Measurements from ENCODE around the gene VPS25.
A peak's percentile ranks its signal among the peaks of the same experiment; 100 is the strongest.

VPS25 gene

DNA sequence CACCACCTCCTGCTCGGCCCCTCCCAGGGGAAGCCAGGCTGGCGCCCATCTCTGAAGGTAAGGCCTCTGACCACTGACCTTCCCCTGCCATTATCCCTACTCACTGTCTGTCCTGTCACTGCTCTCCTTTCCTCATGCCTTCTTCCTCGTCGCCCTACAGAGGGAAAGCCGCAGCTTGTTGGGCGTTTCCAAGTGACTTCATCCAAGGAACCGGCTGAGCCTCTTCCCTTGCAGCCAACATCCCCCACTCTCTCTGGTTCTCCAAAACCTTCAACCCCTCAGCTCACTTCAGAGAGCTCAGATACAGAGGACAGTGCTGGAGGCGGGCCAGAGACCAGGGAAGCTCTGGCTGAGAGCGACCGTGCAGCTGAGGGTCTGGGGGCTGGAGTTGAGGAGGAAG, 22.2 kb downstream of the VPS25 start:
- DNase-seq (ENCODE audit: low read depth in 2 of 2), result no peak

DNA sequence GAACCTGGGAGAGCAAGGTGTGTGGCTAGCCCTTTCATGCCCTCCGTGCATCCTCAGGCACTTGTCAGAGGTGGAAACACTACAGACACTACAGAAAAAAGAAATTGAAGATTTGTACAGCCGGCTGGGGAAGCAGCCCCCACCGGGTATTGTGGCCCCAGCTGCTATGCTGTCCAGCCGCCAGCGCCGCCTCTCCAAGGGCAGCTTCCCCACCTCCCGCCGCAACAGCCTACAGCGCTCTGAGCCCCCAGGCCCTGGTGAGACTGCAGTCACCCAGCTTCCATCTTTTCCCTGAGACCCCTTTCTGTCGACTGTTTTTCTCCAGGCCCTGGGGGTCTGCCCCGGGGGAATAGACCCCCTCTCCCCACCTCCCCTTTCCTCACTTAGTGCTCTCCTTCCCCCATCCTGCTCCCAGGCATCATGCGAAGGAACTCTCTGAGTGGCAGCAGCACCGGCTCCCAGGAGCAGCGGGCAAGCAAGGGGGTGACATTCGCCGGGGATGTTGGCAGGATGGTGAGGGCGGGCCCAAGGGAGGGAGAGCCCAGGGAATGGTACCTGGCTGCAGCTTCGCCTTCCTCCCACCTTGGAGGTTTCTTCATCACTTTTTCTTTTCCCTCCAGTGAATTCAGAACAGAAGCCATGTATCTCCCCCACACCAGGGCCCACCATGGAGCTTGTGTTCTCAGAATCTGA, 23.0 kb downstream of the VPS25 start:
- DNase-seq (ENCODE audit: low read depth in 2 of 2), result no peak

DNA sequence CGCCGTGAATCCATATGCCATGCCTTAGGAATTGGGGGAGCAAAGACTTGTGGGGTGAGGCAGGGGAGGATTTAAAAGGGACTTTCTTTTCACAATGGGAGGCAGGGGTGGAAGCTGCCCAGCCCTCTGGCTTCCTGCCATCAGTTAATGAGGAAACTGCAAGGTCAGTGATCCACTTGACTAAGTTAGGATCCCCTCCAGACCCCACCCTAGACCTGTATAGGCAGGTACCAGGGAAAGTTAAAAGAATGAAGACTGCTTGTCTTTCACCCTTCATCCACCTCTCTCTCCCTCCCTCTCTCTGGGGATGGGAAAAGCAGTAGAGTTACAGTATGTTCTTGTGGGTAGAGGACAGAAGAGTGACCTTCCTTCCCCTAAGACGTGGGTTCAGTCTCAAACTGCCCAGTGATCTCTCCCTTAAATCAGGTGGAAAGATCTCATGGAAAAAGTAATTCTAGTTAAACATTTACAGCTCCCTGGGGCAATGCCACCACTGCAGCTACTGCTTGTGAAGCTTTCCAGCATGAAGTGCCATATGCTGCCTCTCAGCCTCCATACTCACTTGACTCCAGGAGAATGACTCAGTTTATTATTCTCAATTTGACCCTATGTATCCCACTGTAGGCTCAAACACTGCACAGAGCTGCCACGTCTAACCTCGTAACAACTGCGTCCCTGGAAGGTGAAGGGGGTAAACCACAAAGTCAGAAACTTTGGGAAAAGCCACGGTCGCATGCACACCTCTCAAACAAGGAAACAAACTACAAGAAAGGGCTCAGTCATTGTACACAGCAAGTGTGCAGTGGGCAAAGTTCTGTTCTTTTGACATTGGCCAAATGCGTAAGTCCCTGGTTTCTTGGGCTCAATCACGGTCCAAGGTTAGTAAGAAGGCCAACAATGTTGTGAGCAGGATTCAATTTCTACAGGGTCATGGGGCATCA, 24.1 kb downstream of the VPS25 start:
- DNase-seq (ENCODE audit: low read depth in 2 of 2), result no peak

DNA sequence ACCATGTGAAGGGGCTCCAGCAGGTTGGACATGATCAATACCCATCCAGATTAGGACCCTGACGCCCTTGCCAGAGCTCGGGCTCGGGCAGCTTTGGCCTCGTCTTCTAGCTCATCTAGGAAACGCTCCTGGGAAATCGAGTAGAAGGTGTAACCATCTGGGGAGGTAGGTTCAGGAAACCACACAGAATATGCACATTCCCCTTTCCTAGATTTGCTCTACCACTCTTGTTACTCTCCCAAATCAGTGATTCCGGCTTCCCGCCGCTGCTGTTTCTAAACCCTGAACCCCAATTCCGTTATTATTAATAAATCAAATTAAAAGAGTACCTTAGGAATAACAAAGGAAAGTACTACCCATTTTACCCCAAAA, 24.7 kb downstream of the VPS25 start:
- no peak for DNase-seq (ENCODE audit: low read depth in 2 of 2)

DNA sequence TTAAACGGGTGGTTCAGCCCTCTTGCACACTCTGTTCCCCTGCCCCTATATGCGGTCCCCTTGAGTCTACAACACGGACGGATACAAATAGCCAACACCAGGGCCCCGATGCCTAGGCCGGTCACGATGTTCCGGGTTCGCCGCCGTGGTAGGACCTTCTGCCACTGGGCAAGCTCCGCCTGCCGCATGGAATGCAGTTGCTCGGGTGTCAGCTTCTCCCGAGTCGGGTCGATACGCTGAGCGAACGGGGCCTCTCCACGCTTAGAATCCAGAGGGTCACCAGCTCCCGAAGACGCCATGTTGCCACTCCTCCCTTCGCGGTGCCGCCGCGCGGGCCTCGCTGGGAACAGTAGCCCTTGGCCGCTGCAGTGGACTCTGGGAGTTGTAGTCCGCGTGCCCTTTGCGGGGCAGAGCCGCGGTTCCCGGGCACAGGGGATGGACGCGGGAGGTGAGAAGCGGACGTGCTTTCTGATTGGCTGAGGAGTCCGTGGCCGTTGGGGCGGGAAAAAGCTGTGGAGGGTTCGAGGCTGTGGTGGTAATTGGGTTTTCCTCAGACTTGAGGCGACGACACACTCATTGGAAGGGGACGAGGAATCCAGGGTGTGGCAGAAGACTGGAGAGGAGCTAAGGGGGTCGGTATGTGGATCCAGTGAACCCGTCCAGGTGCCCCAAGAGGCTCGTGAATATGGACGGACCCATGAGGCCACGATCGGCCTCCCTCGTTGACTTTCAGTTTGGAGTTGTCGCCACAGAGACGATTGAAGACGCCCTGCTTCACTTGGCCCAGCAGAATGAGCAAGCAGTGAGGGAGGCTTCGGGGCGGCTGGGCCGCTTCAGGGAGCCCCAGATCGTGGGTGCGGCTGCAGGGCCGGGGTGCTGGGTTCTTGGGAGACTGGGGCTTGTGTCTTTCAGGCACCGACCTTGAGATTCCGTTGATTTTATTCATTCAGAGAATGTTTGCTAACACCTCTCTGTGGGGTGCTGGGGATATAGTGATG, 25.4 kb downstream of the VPS25 start, which contains the start of the genes CNTD1 and COA3:
Gene CNTD1, plus strand, starts transcription at position 479 of the 998 bp plus-strand sequence. Its CDS starts 207 bp downstream, at position 686.
Gene COA3, minus strand, starts transcription at position 322 of the 998 bp plus-strand sequence. Its CDS starts 23 bp downstream, at position 299.
- peak; percentile 65 to 75 for DNase-seq (ENCODE audit: low read depth in 2 of 2)

DNA sequence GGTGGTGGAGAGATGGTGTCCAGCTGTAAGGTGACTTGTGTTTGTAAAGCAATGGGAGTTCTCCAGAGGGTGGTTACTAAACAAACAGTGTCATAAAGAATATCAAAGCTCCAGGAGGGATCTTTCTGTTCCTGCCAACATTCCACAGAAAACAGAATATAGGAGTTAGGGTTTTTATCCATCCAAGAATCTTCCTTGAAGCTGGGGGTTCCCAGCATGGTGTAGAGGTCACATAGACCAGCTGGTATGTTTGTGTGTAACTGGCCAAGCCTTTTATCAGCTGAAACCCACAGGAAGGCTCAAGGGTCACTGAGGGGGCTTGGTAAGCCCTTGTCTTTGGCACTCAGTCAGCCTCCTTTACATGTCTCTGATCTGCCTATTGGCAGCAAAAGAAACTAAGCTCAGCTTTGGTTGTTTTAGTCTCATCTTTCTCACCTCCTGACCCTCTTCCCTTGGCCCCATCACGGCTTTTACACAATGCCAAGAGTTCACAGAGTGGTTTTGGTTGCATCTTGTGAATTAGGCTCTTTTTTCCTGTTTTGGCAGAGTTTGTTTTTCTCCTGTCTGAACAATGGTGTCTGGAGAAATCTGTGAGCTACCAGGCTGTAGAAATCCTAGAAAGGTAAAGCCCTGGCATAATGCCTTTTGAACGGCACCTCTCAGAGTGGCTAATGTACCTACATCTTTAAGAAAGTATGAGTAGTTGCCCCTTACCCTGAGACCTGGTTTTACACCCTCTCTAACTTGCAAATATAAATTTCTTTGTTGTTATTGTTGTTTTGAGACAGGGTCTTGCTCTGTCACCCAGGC, 30.0 kb downstream of the VPS25 start:
- no peak for DNase-seq (ENCODE audit: low read depth in 2 of 2)

DNA sequence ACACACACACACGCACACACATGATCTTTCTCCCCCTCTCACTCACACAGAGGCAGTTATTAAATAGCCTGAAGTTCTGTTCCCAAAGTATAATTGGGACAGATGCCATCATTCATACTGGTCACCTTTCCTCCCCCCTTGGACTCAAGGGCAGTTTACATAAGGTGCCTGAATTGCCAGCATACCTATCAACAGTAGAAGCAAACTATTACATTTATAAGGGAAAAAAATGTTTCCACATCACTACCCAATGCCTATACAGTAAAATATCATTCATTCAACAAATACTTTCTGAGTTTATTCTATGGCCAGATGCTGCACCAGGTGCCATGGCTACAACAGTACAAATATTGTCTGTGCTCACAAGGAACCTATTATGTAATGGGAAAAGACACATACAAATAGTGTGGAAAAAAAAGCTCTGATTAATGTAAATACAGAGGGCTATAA, 31.7 kb downstream of the VPS25 start:
- no peak for DNase-seq (ENCODE audit: low read depth in 2 of 2)

DNA sequence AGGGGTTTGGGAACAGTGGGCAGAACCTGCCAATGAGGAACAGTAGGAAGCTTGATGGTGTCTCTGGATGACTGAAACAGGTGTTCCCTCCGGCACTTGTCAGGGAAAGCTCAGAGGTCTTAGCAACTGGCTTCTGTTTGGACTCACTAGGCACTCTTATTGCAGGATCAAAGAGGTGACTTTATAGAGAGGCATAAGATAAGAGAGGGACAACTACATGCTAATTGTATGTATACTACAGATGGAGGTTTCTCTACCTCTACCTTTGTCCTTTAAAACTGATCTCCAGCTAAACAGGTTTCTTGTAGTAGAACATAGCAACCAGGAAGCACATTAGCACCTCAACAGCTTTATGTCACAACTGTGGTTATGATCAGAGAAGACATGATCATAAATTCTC, 33.0 kb downstream of the VPS25 start:
- no peak for DNase-seq (ENCODE audit: low read depth in 2 of 2)

DNA sequence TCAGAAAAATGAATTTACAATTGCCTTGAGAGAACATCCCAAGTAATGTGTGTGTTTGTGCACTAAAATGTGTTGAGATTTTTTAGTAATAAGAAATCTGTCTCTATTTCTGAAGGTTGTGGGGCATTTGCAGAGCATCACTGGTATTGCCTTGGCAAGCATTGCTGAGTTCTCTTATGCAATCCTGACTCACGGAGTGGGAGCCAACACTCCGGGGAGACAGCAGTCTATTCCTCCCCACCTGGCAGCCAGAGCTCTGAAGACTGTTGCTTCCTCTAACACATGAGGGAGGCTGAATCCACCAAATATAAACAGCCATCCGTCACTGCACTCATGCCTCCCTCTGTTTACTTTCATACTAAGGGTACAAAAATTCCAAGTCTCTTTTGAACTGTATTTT, 36.0 kb downstream of the VPS25 start:
- DNase-seq (ENCODE audit: low read depth in 2 of 2), result no peak

DNA sequence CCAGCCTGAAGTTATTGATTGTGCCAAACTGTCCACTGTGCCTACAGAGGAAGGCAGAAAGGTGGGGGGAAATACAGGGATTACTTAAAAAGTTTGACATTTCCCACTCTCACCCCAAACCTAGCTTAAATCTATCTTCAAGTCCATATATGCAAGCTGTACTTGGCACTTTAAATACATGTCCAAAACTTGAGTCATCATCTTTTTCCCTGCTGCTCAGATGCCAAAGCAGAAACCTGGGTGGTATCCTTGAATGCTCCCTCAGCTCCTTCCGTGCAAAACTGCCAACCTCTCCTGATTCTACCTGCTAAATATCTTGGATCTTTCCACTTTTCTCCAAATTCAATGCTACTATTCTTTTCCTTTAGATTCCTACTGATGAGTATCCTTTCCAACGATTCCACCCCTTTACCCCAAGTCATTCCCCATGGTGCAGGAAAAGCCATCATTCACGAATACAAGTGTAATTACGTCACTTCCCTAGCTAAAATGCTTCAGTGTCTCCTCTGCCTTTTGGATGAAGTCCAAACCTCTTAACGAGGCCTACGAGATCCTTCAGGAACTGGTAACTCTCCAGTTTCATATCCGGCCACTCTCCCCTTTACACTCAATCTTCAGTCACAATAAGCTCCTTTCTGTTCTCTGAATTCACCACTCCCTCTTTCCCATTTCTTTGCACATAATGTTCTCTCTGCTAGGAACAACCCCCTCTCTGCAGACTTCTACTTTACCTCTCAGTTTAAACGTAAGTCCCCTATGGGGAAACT, 41.6 kb downstream of the VPS25 start:
- no peak for DNase-seq (ENCODE audit: low read depth in 2 of 2)

DNA sequence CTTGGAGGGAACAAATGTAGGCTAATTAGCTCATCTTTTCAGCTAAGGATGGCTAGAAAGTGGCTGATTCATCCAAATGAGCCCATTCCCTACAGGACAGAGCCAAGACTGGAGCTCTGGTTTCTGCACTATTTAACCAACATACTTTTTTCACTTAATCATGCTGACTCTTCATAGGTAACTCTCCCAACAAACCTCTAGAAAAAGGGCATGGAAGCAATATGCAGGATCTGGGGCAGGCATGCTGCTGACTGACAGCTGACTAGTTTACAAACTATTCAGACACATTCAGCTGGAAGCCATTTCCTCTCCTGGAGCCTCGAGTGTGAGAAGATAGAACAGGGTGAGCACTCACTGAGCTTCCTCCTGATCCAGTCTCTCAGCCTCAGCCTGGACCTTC, 44.6 kb downstream of the VPS25 start:
- DNase-seq (ENCODE audit: low read depth in 2 of 2), result no peak

DNA sequence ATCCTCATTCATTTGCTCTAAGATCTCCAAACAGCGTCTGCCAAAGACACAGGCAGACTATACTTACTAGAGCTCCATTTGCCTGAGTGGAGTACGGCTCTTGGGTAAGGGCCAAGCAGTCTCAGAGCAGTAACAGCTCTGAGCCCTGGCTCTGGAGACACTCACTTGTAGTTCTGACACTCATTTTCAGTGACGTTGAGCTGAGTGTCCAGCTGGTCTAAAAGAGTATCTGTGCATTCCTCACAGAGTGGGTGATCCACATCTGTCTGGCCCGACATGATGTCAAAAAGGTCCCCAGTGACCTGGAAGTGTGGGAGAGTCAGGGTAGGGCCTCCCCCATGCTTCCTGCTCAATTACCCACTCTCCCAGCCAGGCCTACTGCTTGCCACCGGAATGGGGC, 45.1 kb downstream of the VPS25 start:
- DNase-seq (ENCODE audit: low read depth in 2 of 2), result no peak

DNA sequence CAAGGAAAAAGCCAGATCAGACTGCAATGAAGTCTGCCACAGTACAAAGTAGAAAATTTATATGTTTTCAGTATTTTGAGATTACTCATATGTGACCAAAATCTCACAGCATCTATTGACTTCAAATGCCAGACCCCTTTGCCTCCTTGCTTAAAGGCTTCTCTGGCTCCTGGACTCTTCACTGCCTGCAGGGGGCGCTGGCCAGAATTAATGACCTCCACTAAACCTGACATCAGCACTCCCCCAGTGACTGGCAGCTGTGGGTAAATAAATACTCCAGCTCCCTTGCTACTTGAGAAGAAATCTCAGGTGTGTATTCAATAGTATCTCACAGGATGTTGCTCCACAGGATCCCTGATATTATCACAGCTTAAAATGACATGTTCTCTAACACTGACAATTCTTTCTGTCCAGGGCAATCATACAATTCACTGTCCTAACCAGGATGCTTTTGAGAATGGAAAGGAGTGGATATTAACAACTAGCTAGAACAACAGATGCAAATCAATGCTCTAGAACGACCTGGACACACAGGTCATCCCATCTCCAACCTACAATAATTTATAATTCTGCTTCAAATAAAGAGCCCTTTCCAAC, 46.8 kb downstream of the VPS25 start:
- DNase-seq (ENCODE audit: low read depth in 2 of 2), result peak; percentile 46 to 63

DNA sequence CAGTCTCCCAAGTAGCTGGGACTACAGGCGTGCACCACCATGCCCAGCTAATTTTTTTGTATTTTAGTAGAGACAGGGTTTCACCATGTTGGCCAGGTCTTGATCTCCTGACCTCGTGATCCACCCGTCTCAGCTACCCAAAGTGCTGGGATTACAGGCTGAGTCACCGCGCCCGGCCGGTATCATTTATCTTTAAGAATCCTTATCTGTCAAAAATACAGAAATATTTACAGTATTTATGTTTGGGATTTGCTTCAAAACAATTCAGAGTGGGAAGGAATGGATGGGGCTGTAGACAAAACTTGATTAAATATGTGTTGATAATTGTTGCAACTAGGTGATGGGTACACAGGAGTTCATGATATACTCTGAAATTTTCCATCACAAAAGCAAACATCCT, 47.9 kb downstream of the VPS25 start:
- DNase-seq (ENCODE audit: low read depth in 2 of 2), result no peak

DNA sequence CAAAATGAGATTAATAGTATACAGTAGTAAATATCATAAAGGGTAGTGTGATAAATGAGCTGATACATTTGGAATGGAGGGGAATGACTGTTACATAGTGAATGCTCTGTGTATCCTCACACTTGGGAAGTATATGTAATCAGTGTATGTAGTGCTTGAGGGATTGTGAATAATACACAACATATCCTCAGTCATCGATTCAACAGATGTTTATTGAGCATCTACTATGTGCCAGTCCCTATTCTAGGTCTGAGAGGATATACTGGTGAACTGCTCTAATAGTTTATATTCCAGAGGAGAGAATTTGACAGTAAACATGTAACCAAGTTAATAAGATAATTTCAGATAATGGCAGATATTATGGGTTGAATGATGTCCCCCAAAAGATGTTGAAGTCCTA, 54.2 kb downstream of the VPS25 start:
- no peak for DNase-seq (ENCODE audit: low read depth in 2 of 2)

Data from activated CD4-positive, alpha-beta T cell treated with anti-CD3 and anti-CD28 coated beads for 24 hours (primary cell).